Mesendoderm (in vitro differentiated cells): ENCODE measurements around the gene FANCE.

Source experiments
- DNase-seq: peaks from one replicate; pipeline ENCODE4 v3.0.0; 2013
- H2AK5ac ChIP-seq: 2 replicates; pipeline ENCODE4 v1.6.1; 2013; ENCODE audit warnings: low read length, inconsistent platforms
- H2BK120ac ChIP-seq: 2 replicates; pipeline ENCODE4 v1.6.1; 2013; ENCODE audit warnings: low read depth, mild to moderate bottlenecking, low read length, moderate library complexity, mixed read lengths
- H2BK15ac ChIP-seq: replicated peaks from 2 replicates; pipeline ENCODE4 v1.6.1; 2013; ENCODE audit warnings: low read depth, mild to moderate bottlenecking, moderate library complexity
- H2BK5ac ChIP-seq: 2 replicates; pipeline ENCODE4 v1.6.1; 2013; ENCODE audit warnings: low read length, inconsistent platforms
- H3K18ac ChIP-seq: 2 replicates; pipeline ENCODE4 v1.6.1; 2013; ENCODE audit warnings: mild to moderate bottlenecking, low read length, mixed read lengths
- H3K23ac ChIP-seq: one replicate; pipeline ENCODE4 v1.6.1; 2013; ENCODE audit warnings: low read length
- H3K27ac ChIP-seq: 2 replicates; pipeline ENCODE4 v1.5.1; 2013; ENCODE audit warnings: low read depth, mild to moderate bottlenecking, inconsistent platforms, low read length, moderate library complexity
- H3K27me3 ChIP-seq: 2 replicates; pipeline ENCODE4 v1.6.1; 2013; ENCODE audit warnings: low read length, control low read depth, mild to moderate bottlenecking, inconsistent platforms; ENCODE audit not compliant: insufficient read depth, poor library complexity
- H3K36me3 ChIP-seq: 2 replicates; pipeline ENCODE4 v1.6.1; 2013; ENCODE audit warnings: low read length, inconsistent platforms; ENCODE audit not compliant: control insufficient read depth, insufficient read depth
- H3K4ac ChIP-seq: one replicate; pipeline ENCODE4 v1.6.1; 2013; ENCODE audit warnings: low read depth, mild to moderate bottlenecking, low read length, moderate library complexity
- H3K4me1 ChIP-seq: 2 replicates; pipeline ENCODE4 v1.6.1; 2013; ENCODE audit warnings: low read depth, low read length, inconsistent platforms; ENCODE audit not compliant: control insufficient read depth
- H3K4me2 ChIP-seq: 2 replicates; pipeline ENCODE4 v1.6.1; 2013; ENCODE audit warnings: low read length
- H3K4me3 ChIP-seq: 2 replicates; pipeline ENCODE4 v1.5.1; 2013; ENCODE audit warnings: mild to moderate bottlenecking, low read length
- H3K56ac ChIP-seq: one replicate; pipeline ENCODE4 v1.6.1; 2013; ENCODE audit warnings: low read length
- H3K79me1 ChIP-seq: 2 replicates; pipeline ENCODE4 v1.6.1; 2013; ENCODE audit warnings: low read length, inconsistent platforms
- H3K79me2 ChIP-seq: 2 replicates; pipeline ENCODE4 v1.6.1; 2013; ENCODE audit warnings: mild to moderate bottlenecking, low read length; ENCODE audit not compliant: control insufficient read depth, insufficient read depth
- H3K9ac ChIP-seq: 2 replicates; pipeline ENCODE4 v1.6.1; 2013; ENCODE audit warnings: low read length, inconsistent platforms
- H4K5ac ChIP-seq: one replicate; pipeline ENCODE4 v1.6.1; 2013; ENCODE audit warnings: low read length
- H4K8ac ChIP-seq: one replicate; pipeline ENCODE4 v1.6.1; 2013; ENCODE audit warnings: low read depth, mild to moderate bottlenecking, control low read depth, low read length, moderate library complexity
- WGBS: extraction: QIAGEN DNeasy Blood & Tissue Kit; methylation state at CpG from one replicate; pipeline ENCODE4 v1.1.7; 2013; ENCODE audit warnings: low lambda C conversion rate, missing lambda C conversion rate; ENCODE audit not compliant: insufficient coverage; ENCODE audit errors: extremely low coverage; 5-methylcytosine and 5-hydroxymethylcytosine counted together

The FANCE gene

DNA sequence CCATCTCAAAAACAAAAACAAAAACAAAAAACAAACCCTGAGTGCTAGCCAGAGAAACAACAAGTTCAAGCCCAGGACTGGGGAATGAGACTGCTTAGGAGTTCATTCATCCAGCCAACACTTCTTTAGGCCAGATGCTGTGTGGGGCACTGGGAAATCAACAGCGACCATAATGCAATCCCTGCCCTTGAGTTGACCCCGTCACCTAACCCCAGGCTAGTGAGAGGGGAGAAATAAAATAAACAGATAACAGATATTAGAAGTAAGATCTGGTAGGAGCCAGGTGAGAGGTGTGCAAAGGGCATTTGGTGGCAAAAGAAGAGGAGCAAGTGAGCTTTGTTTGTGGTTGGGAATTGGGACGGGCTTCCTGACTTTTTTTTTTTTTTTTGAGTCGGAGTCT is 11.2 kb downstream of the FANCE start:
- H3K4ac ChIP-seq = no peak overlapping the region
- H2BK15ac ChIP-seq = no peak overlapping the region
- no CpG with 5 or more reads among the region's 4 CpGs for WGBS
- no peak overlapping the region for H2BK120ac ChIP-seq
- no peak overlapping the region for H3K4me2 ChIP-seq
- H3K56ac ChIP-seq = no peak overlapping the region
- no peak overlapping the region for H2BK5ac ChIP-seq
- no peak overlapping the region for H3K9ac ChIP-seq
- H3K18ac ChIP-seq = no peak overlapping the region
- H3K23ac ChIP-seq = no peak overlapping the region
- no peak overlapping the region for H4K8ac ChIP-seq
- no peaks in the 10 kb centered on the region for H3K79me1 ChIP-seq
- DNase-seq = no peak
- peaks cover 1% of the 10 kb centered on the region for H3K4me1 ChIP-seq
- H3K79me2 ChIP-seq = peaks cover under 1% of the 10 kb centered on the region
- H3K27ac ChIP-seq = no peak overlapping the region
- peaks cover 4% of the 10 kb centered on the region for H3K36me3 ChIP-seq
- no peak overlapping the region for H3K4me3 ChIP-seq
- H4K5ac ChIP-seq = no peak overlapping the region
- no peak overlapping the region for H2AK5ac ChIP-seq
- no peaks in the 10 kb centered on the region for H3K27me3 ChIP-seq

DNA sequence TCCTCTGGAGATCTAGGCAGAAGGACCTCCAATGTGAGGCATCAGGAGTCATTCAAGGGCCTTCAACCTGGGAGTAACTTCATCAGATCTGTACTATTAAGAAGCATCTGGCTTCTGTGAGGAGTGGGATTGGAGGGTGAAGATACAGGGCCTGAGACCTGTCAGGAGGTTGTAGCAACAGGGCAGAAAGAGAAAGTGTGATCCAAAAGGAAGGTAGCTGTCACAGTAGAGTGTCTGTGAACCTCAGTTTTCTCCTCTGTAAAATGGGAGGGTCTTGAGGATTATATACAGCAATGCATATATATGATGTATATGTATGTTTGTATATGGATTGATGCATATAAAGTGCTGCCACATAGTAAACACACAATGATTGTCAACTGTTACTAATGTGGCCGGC is 13.5 kb downstream of the FANCE start:
- peaks cover 2% of the 10 kb centered on the region for H3K79me1 ChIP-seq
- H4K5ac ChIP-seq = no peak overlapping the region
- H3K4ac ChIP-seq = no peak overlapping the region
- H3K4me2 ChIP-seq = no peak overlapping the region
- H4K8ac ChIP-seq = no peak overlapping the region
- no peak overlapping the region for H3K4me3 ChIP-seq
- no peak for DNase-seq
- H3K27me3 ChIP-seq = no peaks in the 10 kb centered on the region
- no CpG with 5 or more reads among the region's 1 CpG for WGBS
- H3K23ac ChIP-seq = no peak overlapping the region
- H3K9ac ChIP-seq = no peak overlapping the region
- H2AK5ac ChIP-seq = no peak overlapping the region
- no peak overlapping the region for H3K18ac ChIP-seq
- peaks cover 2% of the 10 kb centered on the region for H3K4me1 ChIP-seq
- H2BK5ac ChIP-seq = no peak overlapping the region
- no peak overlapping the region for H3K27ac ChIP-seq
- H2BK120ac ChIP-seq = no peak overlapping the region
- H3K36me3 ChIP-seq = peaks cover 13% of the 10 kb centered on the region
- no peak overlapping the region for H3K56ac ChIP-seq
- H2BK15ac ChIP-seq = no peak overlapping the region
- peaks cover 24% of the 10 kb centered on the region for H3K79me2 ChIP-seq

DNA sequence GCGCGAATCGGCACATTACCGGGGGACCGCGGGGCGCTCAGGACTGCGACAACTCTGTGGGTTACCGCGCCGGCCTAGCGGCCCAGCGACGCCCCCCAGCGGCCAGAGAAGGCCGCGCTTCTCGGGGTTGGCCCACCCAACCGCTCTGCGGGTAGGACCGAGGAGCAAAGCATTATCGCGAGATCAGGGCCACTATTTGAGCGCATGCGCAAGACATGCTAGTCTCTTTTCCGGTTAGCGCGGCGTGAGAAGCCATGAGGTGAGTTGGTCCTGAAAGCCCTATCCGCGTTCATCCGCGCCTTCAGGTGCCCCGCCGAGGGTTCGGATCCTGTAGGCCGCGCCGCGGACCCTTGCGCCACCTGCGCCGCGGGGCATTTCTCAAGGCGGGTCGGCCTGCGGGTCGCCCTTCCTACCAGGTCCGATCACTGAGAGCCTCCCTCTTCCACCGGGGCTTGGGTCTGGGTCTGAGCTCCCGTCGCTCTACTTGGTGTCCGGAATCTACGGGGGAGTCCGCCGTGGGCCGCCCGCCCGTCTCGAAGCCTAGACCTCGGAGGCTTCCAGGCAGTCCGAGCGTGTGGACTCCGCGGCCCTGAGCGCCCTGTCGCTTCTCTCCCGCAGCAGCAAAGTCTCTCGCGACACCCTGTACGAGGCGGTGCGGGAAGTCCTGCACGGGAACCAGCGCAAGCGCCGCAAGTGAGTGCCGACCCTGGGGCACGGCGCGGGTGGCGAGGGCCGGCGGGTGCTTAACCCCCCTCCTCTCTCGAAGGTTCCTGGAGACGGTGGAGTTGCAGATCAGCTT is 16.2 kb downstream of the FANCE start, which contains the start of gene RPL10A:
RPL10A (plus strand) TSS at position 221 of the 799 bp plus-strand sequence; CDS start at position 255, 34 bp downstream.
- H3K27me3 ChIP-seq = no peaks in the 10 kb centered on the region
- peaks cover 21% of the 10 kb centered on the region for H3K36me3 ChIP-seq
- no CpG with 5 or more reads among the region's 86 CpGs for whole genome bisulfite sequencing
- peaks cover 29% of the 10 kb centered on the region for H3K79me2 ChIP-seq
- H2AK5ac ChIP-seq = peak within 1 kb of the TSS; percentile 12
- H2BK120ac ChIP-seq = no peak within 1 kb of the TSS
- peak within 1 kb of the TSS; percentile 92 for H3K23ac ChIP-seq
- no peak within 1 kb of the TSS for H2BK15ac ChIP-seq
- H3K18ac ChIP-seq = peak within 1 kb of the TSS; percentile 43
- peak within 1 kb of the TSS; percentile 8 for H2BK5ac ChIP-seq
- H4K8ac ChIP-seq = no peak within 1 kb of the TSS
- no peak within 1 kb of the TSS for H4K5ac ChIP-seq
- H3K4ac ChIP-seq = peak within 1 kb of the TSS; percentile 48
- H3K27ac ChIP-seq = peak within 1 kb of the TSS; percentile 89
- H3K79me1 ChIP-seq = peaks cover 5% of the 10 kb centered on the region
- peak; percentile 98 for DNase-seq
- peak within 1 kb of the TSS; percentile 71 for H3K4me2 ChIP-seq
- H3K9ac ChIP-seq = peak within 1 kb of the TSS; percentile 92
- H3K4me1 ChIP-seq = peaks cover 3% of the 10 kb centered on the region
- H3K56ac ChIP-seq = peak within 1 kb of the TSS; percentile 95
- peak within 1 kb of the TSS; percentile 50 for H3K4me3 ChIP-seq

DNA sequence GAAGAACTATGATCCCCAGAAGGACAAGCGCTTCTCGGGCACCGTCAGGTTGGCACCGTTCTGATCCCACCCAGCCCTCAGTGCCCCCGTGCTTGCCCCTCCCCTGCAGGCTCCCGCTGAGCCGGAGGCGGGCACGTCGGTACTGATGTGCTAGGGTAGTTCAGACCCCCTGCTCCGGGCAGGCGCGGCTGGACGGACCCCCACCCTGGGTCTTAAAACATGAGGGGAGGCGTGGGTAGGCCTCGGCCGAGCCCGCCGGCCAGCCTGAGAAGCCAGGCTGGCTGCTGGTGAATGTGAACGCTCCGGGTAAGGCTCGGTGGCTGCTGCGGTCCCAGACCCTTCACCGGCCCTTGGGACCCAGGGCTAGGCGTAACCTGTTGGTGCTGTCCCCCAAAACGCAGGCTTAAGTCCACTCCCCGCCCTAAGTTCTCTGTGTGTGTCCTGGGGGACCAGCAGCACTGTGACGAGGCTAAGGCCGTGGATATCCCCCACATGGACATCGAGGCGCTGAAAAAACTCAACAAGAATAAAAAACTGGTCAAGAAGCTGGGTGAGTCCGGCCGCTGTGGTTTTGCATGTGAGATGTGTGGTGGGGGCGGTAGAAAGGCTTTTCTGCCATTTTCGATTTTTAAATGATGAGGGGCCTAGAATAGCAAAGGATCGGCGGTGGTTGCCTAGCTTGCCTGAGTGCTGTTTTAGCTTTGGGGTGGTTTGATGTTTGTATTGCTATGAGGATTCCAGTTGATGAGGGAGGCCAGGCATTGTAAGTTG is 17.0 kb downstream of the FANCE start:
- H3K27ac ChIP-seq = peak overlapping the region; percentile 89
- H4K8ac ChIP-seq = no peak overlapping the region
- peaks cover 3% of the 10 kb centered on the region for H3K4me1 ChIP-seq
- H3K36me3 ChIP-seq = peaks cover 21% of the 10 kb centered on the region
- peak overlapping the region; percentile 92 for H3K23ac ChIP-seq
- H2BK120ac ChIP-seq = no peak overlapping the region
- H3K56ac ChIP-seq = peak overlapping the region; percentile 95
- H3K79me1 ChIP-seq = peaks cover 5% of the 10 kb centered on the region
- no peak for DNase-seq
- H3K9ac ChIP-seq = peak overlapping the region; percentile 92
- H3K4me2 ChIP-seq = peak overlapping the region; percentile 62
- no peak overlapping the region for H2BK15ac ChIP-seq
- peak overlapping the region; percentile 48 for H3K4ac ChIP-seq
- H3K79me2 ChIP-seq = peaks cover 29% of the 10 kb centered on the region
- H2AK5ac ChIP-seq = peak overlapping the region; percentile 12
- no peaks in the 10 kb centered on the region for H3K27me3 ChIP-seq
- peak overlapping the region; percentile 50 for H3K4me3 ChIP-seq
- WGBS = no CpG with 5 or more reads among the region's 37 CpGs
- H2BK5ac ChIP-seq = peak overlapping the region; percentile 8
- no peak overlapping the region for H4K5ac ChIP-seq
- H3K18ac ChIP-seq = peak overlapping the region; percentile 43

DNA sequence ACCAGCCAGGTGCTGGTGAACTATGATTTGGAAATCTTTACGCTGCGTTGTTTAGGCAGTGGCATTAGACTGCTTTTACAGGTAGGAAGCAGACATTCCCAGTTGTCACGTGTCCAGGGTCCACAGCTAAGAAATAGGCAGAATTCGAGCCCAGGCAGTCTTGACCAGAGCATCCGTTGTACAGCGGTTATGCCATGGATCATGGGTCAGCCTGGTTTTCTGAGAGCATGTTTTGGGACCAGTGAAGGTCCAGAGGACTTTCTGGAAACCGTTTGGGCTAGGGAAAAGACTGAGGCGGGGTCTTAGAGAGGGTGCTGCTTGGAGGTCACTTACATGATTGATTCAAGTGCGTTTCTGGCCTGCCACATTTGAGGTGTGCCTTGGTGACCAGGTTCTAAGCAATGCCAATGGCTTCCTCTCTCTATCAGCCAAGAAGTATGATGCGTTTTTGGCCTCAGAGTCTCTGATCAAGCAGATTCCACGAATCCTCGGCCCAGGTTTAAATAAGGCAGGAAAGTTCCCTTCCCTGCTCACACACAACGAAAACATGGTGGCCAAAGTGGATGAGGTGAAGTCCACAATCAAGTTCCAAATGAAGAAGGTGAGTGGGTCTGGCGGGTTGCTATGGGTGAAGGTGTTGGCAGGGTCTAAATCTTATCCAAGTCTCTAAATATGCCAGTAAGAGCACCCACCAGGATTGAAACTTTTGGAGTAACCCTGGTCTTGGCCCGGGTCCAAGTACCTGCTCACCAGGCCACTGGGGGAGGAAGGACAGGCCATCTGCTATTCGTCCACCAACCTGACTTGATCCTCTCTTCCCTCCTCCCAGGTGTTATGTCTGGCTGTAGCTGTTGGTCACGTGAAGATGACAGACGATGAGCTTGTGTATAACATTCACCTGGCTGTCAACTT is 17.9 kb downstream of the FANCE start:
- no CpG with 5 or more reads among the region's 18 CpGs for WGBS
- no peak overlapping the region for H2BK15ac ChIP-seq
- H2AK5ac ChIP-seq = no peak overlapping the region
- no peak overlapping the region for H4K8ac ChIP-seq
- H3K4me2 ChIP-seq = peak overlapping the region; percentile 62
- H2BK5ac ChIP-seq = no peak overlapping the region
- peaks cover 5% of the 10 kb centered on the region for H3K79me1 ChIP-seq
- H3K36me3 ChIP-seq = peaks cover 22% of the 10 kb centered on the region
- H3K18ac ChIP-seq = no peak overlapping the region
- H3K56ac ChIP-seq = peak overlapping the region; percentile 95
- no peak overlapping the region for H2BK120ac ChIP-seq
- peaks cover 29% of the 10 kb centered on the region for H3K79me2 ChIP-seq
- no peak overlapping the region for H3K23ac ChIP-seq
- H3K4ac ChIP-seq = no peak overlapping the region
- DNase-seq = peak; percentile 45
- peak overlapping the region; percentile 89 for H3K27ac ChIP-seq
- H3K4me1 ChIP-seq = peaks cover 3% of the 10 kb centered on the region
- H3K9ac ChIP-seq = peak overlapping the region; percentile 92
- H3K4me3 ChIP-seq = peak overlapping the region; percentile 50
- H3K27me3 ChIP-seq = no peaks in the 10 kb centered on the region
- H4K5ac ChIP-seq = no peak overlapping the region
